ENCODE measurements around the gene FBXO17. TPM values are rescaled to one million over a fixed set of nuclear protein-coding genes. Genes with fewer than 3 reads are reported as not detected.

The FBXO17 gene
- polyA plus RNA-seq, 2 of the 4 experiments (the other 2 are of a cell fraction): 68.1 to 112 TPM

- Histone ChIP-seq H3K9me3 (no peaks in the 10 kb centered on the region), H3K4me2 (no peak overlapping the region), H3K4me1 (peaks cover 20% of the 10 kb centered on the region), H3K4me3 (no peak overlapping the region), H3K27ac (no peak overlapping the region)
- ATAC-seq (no peak), FAIRE-seq (no peak), DNase-seq (ENCODE audit: low read depth in 1 of 2, low spot score in 1 of 2) (no peak)
- POLR2A ChIA-PET: interaction anchor here (0.7 kb wide), 2 partner anchors 110 to 226 kb away, joined by 7 read pairs; no protein-coding TSS in a partner anchor
- CTCF ChIA-PET: interaction anchor here (0.6 to 23.4 kb wide), 12 partner anchors 7 to 485 kb away, joined by 3 to 344 read pairs (median 12); partner anchors contain the start of genes FBXO17, MRPS12 and SARS2
- TF ChIP-seq HEYL (CRISPR knock-in tag; IDR thresholded peaks at IDR 0.05) (no peak; the same call in 1 of the 2 replicates), FOSL2 (IDR thresholded peaks at IDR 0.05) (no peak), FOSL2 (CRISPR knock-in tag; IDR thresholded peaks at IDR 0.05) (no peak), NPAS2 (CRISPR knock-in tag; IDR thresholded peaks at IDR 0.05; ENCODE audit: borderline replicate concordance) (no peak), MAFK (IDR thresholded peaks at IDR 0.05; ENCODE audit: partially characterized antibody) (no peak), TP53 (CRISPR knock-in tag; IDR thresholded peaks at IDR 0.05) (no peak), RFX5 (IDR thresholded peaks at IDR 0.05) (no peak), ESRRA (IDR thresholded peaks at IDR 0.05; ENCODE audit: borderline replicate concordance, low read length) (no peak)
- TF ChIP-seq, protein P1, sequence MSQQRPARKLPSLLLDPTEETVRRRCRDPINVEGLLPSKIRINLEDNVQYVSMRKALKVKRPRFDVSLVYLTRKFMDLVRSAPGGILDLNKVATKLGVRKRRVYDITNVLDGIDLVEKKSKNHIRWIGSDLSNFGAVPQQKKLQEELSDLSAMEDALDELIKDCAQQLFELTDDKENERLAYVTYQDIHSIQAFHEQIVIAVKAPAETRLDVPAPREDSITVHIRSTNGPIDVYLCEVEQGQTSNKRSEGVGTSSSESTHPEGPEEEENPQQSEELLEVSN (IDR thresholded peaks at IDR 0.05; ENCODE audit: borderline replicate concordance, low read depth): no peak
- 95% methylated on average over 2 of the region's 2 CpGs for WGBS (ENCODE audit: missing lambda C conversion rate)
Observed at GRCh38 chr19:38958301-38958700, 17.2 kb downstream of the FBXO17 start.

DNA sequence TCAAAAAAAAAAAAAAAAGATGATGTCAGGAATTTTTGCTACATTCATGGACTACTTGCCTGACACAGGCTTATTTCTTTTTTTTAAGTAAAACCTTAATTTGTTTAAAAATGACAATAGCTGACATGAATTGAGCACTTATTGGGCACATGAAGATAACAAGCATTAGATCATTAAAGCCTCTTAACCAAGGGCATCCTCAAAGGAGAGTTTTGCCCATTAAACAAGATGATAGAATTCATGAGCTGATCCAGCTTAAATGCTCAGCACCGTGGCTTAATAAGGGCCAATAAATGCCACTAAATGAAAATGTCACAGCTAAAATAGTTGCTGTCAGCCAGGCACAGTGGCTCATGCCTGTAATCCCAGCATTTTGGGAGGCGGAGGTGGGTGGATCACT lies 19.3 kb downstream of the FBXO17 start:
- 93% methylated on average over 2 of the region's 2 CpGs for WGBS (ENCODE audit: missing lambda C conversion rate)
- Histone ChIP-seq H3K27ac (no peak overlapping the region), H3K4me3 (no peak overlapping the region), H3K4me1 (peaks cover 23% of the 10 kb centered on the region), H3K9me3 (no peaks in the 10 kb centered on the region), H3K4me2 (no peak overlapping the region)
- TF ChIP-seq MAFK (IDR thresholded peaks at IDR 0.05; ENCODE audit: partially characterized antibody): peak; percentile 42
- TF ChIP-seq HMGXB4 (CRISPR knock-in tag; IDR thresholded peaks at IDR 0.05; ENCODE audit: borderline replicate concordance): no peak
- DNase-seq (ENCODE audit: low read depth in 1 of 2, low spot score in 1 of 2) (no peak), ATAC-seq (no peak), FAIRE-seq (no peak)
- ChIA-PET POLR2A (interaction anchor here (0.9 kb wide), 1 partner anchor 26 kb away, joined by 3 read pairs; the partner anchor contains the start of genes MRPS12 and SARS2), CTCF (interaction anchor here (1.0 to 23.4 kb wide), 14 partner anchors 9 to 478 kb away, joined by 3 to 344 read pairs (median 5); partner anchors contain the start of genes FBXO17, MRPS12, PLEKHG2 and SARS2)

- ChIA-PET POLR2A (interaction anchor here (0.8 to 2.3 kb wide), 2 partner anchors 8 to 23 kb away, joined by 6 to 11 read pairs; partner anchors contain the start of genes MRPS12 and SARS2), CTCF (interaction anchor here (0.7 to 23.4 kb wide), 14 partner anchors 8 to 551 kb away, joined by 3 to 344 read pairs (median 8); partner anchors contain the start of genes FAM98C, FBXO17, MRPS12 and SARS2)
- no peak for FAIRE-seq
- peak overlapping the region; percentile 72; the same call in 2 of the 3 replicates for H3K4me2 ChIP-seq
- no peak overlapping the region for H3K4me3 ChIP-seq
- DNase-seq (ENCODE audit: low read depth in 1 of 2, low spot score in 1 of 2): no peak
- H3K4me1 ChIP-seq: peaks cover 23% of the 10 kb centered on the region
- H3K27ac ChIP-seq: peak overlapping the region in 1 of 2 experiments; percentile 68; a peak in 3 of 6 replicates
- TF ChIP-seq, protein P2, sequence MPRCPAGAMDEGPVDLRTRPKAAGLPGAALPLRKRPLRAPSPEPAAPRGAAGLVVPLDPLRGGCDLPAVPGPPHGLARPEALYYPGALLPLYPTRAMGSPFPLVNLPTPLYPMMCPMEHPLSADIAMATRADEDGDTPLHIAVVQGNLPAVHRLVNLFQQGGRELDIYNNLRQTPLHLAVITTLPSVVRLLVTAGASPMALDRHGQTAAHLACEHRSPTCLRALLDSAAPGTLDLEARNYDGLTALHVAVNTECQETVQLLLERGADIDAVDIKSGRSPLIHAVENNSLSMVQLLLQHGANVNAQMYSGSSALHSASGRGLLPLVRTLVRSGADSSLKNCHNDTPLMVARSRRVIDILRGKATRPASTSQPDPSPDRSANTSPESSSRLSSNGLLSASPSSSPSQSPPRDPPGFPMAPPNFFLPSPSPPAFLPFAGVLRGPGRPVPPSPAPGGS (IDR thresholded peaks at IDR 0.05): no peak
- no peaks in the 10 kb centered on the region for H3K9me3 ChIP-seq
- ATAC-seq: 0 out of 6 replicates have a peak, but pooled peaks of 1 of the 2 experiments have one; percentile 19
- WGBS (ENCODE audit: missing lambda C conversion rate): 83% methylated on average over 4 of the region's 4 CpGs
Observed at GRCh38 chr19:38953677-38954076, 21.9 kb downstream of the FBXO17 start.

DNA sequence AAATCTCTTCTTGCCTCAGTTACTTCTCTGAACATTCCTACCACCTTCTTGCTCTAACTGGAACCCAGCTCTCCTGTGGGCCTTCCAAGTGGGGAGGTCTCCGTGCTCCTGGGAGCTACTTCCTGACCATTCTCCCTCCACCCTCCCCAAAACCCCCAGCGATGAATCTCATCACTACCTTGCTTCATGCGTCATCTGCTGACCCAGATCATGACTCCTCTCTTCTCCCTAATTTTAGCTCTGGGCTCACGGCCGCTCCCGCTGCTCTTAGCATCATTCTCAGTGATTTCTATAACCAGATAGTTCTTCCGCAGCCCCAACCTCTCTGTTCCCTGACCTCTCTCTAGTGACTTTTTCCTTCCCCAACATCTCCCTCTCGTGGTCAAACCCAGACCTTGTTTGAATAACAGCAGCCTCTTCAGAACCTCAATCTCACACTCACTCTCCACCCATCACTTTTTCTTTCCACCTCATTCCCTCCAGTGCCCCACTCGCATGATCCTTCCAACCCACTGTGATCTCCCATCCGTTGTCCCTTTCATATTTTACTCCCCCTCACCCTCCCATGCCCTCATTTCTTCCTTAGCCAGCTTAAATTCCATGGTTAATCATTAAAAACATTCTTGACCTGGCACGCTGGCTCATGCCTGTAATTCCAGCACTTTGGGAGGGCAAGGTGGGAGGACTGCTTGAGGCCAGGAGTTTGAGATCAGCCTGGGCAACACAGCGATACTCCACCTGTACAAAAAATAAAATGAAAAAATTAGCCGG lies 23.0 kb downstream of the FBXO17 start:
- peak overlapping the region; percentile 72 for H3K4me2 ChIP-seq
- DNase-seq (ENCODE audit: low read depth in 1 of 2, low spot score in 1 of 2) (peak; percentile 78 to 81), ATAC-seq (peak; percentile 84 to 87), FAIRE-seq (peak; percentile 74)
- H3K27ac ChIP-seq: peak overlapping the region; percentile 21 to 68; a peak in 4 of 6 replicates
- CTCF ChIA-PET: interaction anchor here (0.6 to 23.4 kb wide), 28 partner anchors 9 to 565 kb away, joined by 3 to 344 read pairs (median 4); partner anchors contain the start of genes FAM98C, FBXO17, GGN and MRPS12
- 54% methylated on average over 13 of the region's 13 CpGs for WGBS (ENCODE audit: missing lambda C conversion rate)
- POLR2A ChIA-PET: interaction anchor here (2.3 kb wide), 1 partner anchor 21 kb away, joined by 11 read pairs; the partner anchor contains the start of genes MRPS12 and SARS2
- no peak for TF ChIP-seq NR3C1 (IDR thresholded peaks at IDR 0.05)
- peak; percentile 74 for TF ChIP-seq CTCF (IDR thresholded peaks at IDR 0.05)
- peak; percentile 68; the same call in 1 of the 2 replicates for TF ChIP-seq MAX (IDR thresholded peaks at IDR 0.05)
- TF ChIP-seq SMC3 (IDR thresholded peaks at IDR 0.05): peak; percentile 49; the same call in 2 of the 3 replicates
- no peak for TF ChIP-seq RFX5 (IDR thresholded peaks at IDR 0.05)
- TF ChIP-seq ZFP36 (IDR thresholded peaks at IDR 0.05; ENCODE audit: borderline replicate concordance, partially characterized antibody): peak; percentile 22
- TF ChIP-seq TFCP2L1 (CRISPR knock-in tag; IDR thresholded peaks at IDR 0.05): 0 out of 2 replicates have a peak, but pooled peaks have one; percentile 17
- TF ChIP-seq RAD21 (conservative IDR thresholded peaks at IDR 0.05 in 1 of 2, IDR thresholded peaks at IDR 0.05 in 1 of 2): peak; percentile 54 to 70
- no peaks in the 10 kb centered on the region for H3K9me3 ChIP-seq
- H3K4me1 ChIP-seq: peaks cover 23% of the 10 kb centered on the region
- H3K4me3 ChIP-seq: peak overlapping the region; percentile 2; the same call in 1 of the 3 replicates
